Liver (tissue), 9 donors: ENCODE results near the gene DAPK1. TPM values are rescaled to one million over a fixed set of nuclear protein-coding genes. Genes with fewer than 3 reads are reported as not detected.
A peak's percentile ranks its signal among the peaks of the same experiment; 100 is the strongest.
"Not testable (repeated sequence)": the region's sequence is repeated elsewhere in the genome, so short reads cannot be mapped to it uniquely, and the experiment has no call there.

Experiments
- DNase-seq: peaks from one replicate; pipeline ENCODE4 v3.0.0-alpha.2; 2017; ENCODE audit warnings: low spot score
- H3K27ac ChIP-seq, 2 donors: one replicate each; pipeline ENCODE4 v1.7.0; 2013; ENCODE audit warnings: inconsistent platforms in 2 of 2, low read length in 2 of 2, control low read depth in 1 of 2, low read depth in 1 of 2, mild to moderate bottlenecking in 1 of 2
- H3K27me3 ChIP-seq, 4 donors: one replicate each; pipeline versions ENCODE4 v1.6.1 to v1.7.0; 2013; ENCODE audit warnings: low read length in 3 of 4, inconsistent platforms in 1 of 4, mild to moderate bottlenecking in 1 of 4, moderate library complexity in 1 of 4; ENCODE audit not compliant: control insufficient read depth in 4 of 4, insufficient read depth in 4 of 4
- H3K36me3 ChIP-seq, 4 donors: one replicate each; pipeline versions ENCODE4 v1.6.1 to v1.7.0; 2013; ENCODE audit warnings: low read length in 3 of 4, mild to moderate bottlenecking in 3 of 4, low read depth in 1 of 4, moderate library complexity in 1 of 4; ENCODE audit not compliant: control insufficient read depth in 4 of 4, insufficient read depth in 3 of 4
- H3K4me1 ChIP-seq, 4 donors: one replicate each; pipeline versions ENCODE4 v1.6.1 to v1.7.0; 2013; ENCODE audit warnings: low read length in 3 of 4, mild to moderate bottlenecking in 3 of 4, moderate library complexity in 1 of 4; ENCODE audit not compliant: control insufficient read depth in 4 of 4, insufficient read depth in 4 of 4
- H3K4me3 ChIP-seq, 3 donors: one replicate each; pipeline versions ENCODE4 v1.6.1 to v1.7.0; 2013; ENCODE audit warnings: low read length in 3 of 3, control low read depth in 1 of 3, low read depth in 1 of 3, mild to moderate bottlenecking in 1 of 3
- H3K9ac ChIP-seq, 2 donors: one replicate each; pipeline ENCODE4 v1.7.0; 2013; ENCODE audit warnings: low read length in 2 of 2, mild to moderate bottlenecking in 2 of 2, moderate library complexity in 2 of 2, control low read depth in 1 of 2, low read depth in 1 of 2
- H3K9me3 ChIP-seq, 4 donors: one replicate each; pipeline versions ENCODE4 v1.6.1 to v1.7.0; 2013; ENCODE audit warnings: low read length in 3 of 4; ENCODE audit not compliant: control insufficient read depth in 4 of 4
- CTCF ChIP-seq: fragments of 150-350 bp; IDR thresholded peaks from 2 replicates; pipeline ENCODE4 v1.5.1; 2017; ENCODE audit warnings: improper control_type of control experiment, low read depth, low read length; ENCODE audit not compliant: missing input control
- FOXA1 ChIP-seq: IDR thresholded peaks from 2 replicates; pipeline ENCODE4 v1.6.1; 2016; ENCODE audit warnings: antibody characterized with exemption
- MAX ChIP-seq: IDR thresholded peaks from 2 replicates; pipeline ENCODE4 v1.6.1; 2016; ENCODE audit warnings: antibody characterized with exemption
- NR2F2 ChIP-seq: IDR thresholded peaks from 2 replicates; pipeline ENCODE4 v1.6.1; 2016; ENCODE audit warnings: antibody characterized with exemption
- RAD21 ChIP-seq, 2 donors: IDR thresholded peaks; 2 replicates each; pipeline ENCODE4 v1.6.1; 2016; ENCODE audit warnings: antibody characterized with exemption in 2 of 2, mild to moderate bottlenecking in 2 of 2
- SP1 ChIP-seq: IDR thresholded peaks from 2 replicates; pipeline ENCODE4 v1.6.1; 2018; ENCODE audit warnings: antibody characterized with exemption, mild to moderate bottlenecking
- ZBTB33 ChIP-seq: IDR thresholded peaks from 2 replicates; pipeline ENCODE4 v1.6.1; 2016; ENCODE audit warnings: antibody characterized with exemption
- WGBS: extraction: QIAGEN DNeasy Blood & Tissue Kit; methylation state at CpG from one replicate; pipeline ENCODE4 v1.1.7; 2013; 5-methylcytosine and 5-hydroxymethylcytosine counted together
- polyA plus RNA-seq, 2 donors: library from polyadenylated mRNA; stranded (reverse) in 1 of 2; unstranded in 1 of 2; fragments of 200-250 nt in 1 of 2; fragments of >200 nt in 1 of 2; fragmentation: Nextera tagmentation in 1 of 2; extraction: Ambion mirVana in 1 of 2; gene quantifications; one replicate each; pipeline versions ENCODE4 v1.2.1 to v1.2.3, GENCODE V29; 2013 to 2015
- total RNA-seq, 2 donors: library from RNA; depleted of rRNA; stranded (reverse); fragments of >200 nt; gene quantifications; one replicate each; pipeline ENCODE4 v1.2.3, GENCODE V29; 2014
- donor health status: healthy.
- donor health status: healthy.
- donor health status: healthy.
- donor health status: healthy.
- donor health status: healthy.

The DAPK1 gene
- total and polyA plus RNA-seq, 4 donors, result 14.0 to 40.8 (median 21.8) TPM

- Histone ChIP-seq H3K36me3 (peaks cover 0 to 4% (median 0%) of the 10 kb centered on the region in 4 donors), H3K27ac (peak overlapping the region in 1 of 2 donors; percentile 51), H3K4me3 (no peak overlapping the region), H3K9ac (peak overlapping the region; percentile 50 to 95), H3K9me3 (no peaks in the 10 kb centered on the region), H3K4me1 (peaks cover 1 to 62% (median 50%) of the 10 kb centered on the region in 4 donors), H3K27me3 (no peaks in the 10 kb centered on the region)
- 55% methylated on average over 7 of the region's 7 CpGs for WGBS
- no peak for TF ChIP-seq MAX
- TF ChIP-seq SP1, result no peak
- no peak for TF ChIP-seq ZBTB33
- peak; percentile 7 to 41 for TF ChIP-seq RAD21 (IDR thresholded peaks at IDR 0.05)
- peak; percentile 8 for TF ChIP-seq CTCF
- DNase-seq, result no peak
Observed at GRCh38 chr9:87500491-87501270, 3.0 kb downstream of the DAPK1 start.

GRCh38 chr9:87501271-87501656 lies 3.6 kb downstream of the DAPK1 start:
- H3K9ac ChIP-seq, result peak overlapping the region in 1 of 2 donors; percentile 2
- H3K9me3 ChIP-seq, DNase-seq, H3K4me3 ChIP-seq, H3K36me3 ChIP-seq, H3K27me3 ChIP-seq, H3K27ac ChIP-seq: not testable (repeated sequence)
- WGBS, result 93% methylated on average over 11 of the region's 11 CpGs
- H3K4me1 ChIP-seq, result peaks cover 1 to 65% (median 51%) of the 10 kb centered on the region in 4 donors

- peak overlapping the region in 1 of 2 donors; percentile 69 for H3K27ac ChIP-seq
- 59% methylated on average over 1 of the region's 1 CpG for WGBS
- H3K36me3 ChIP-seq, result peaks cover 0 to 4% (median 0%) of the 10 kb centered on the region in 4 donors
- TF ChIP-seq FOXA1, result no peak
- no peak for TF ChIP-seq MAX
- TF ChIP-seq NR2F2, result no peak
- H3K27me3 ChIP-seq, result no peaks in the 10 kb centered on the region
- H3K4me3 ChIP-seq, result no peak overlapping the region
- peaks cover 1 to 69% (median 54%) of the 10 kb centered on the region in 4 donors for H3K4me1 ChIP-seq
- H3K9me3 ChIP-seq, result no peaks in the 10 kb centered on the region
- no peak for DNase-seq
- peak overlapping the region in 1 of 2 donors; percentile 2 for H3K9ac ChIP-seq
Observed at GRCh38 chr9:87501806-87502205, 4.1 kb downstream of the DAPK1 start.
